Transverse colon (tissue), 3 donors: Measurements from ENCODE around the gene FAM240B.

Source experiments
- CTCF ChIP-seq, 5 experiments: fragments of 200-600 bp in 3 of 5; fragments of 450-650 bp in 2 of 5; sonication (generic) in 3 of 5; IDR thresholded peaks; 1 replicate in 2 of 5; 2 replicates in 3 of 5; pipeline ENCODE4 v1.5.1; 2016 to 2017; ENCODE audit warnings: antibody characterized with exemption in 5 of 5, inconsistent platforms in 3 of 5, mild to moderate bottlenecking in 2 of 5, moderate library complexity in 1 of 5
- POLR2A ChIP-seq: fragments of 450-650 bp; IDR thresholded peaks from one replicate; pipeline ENCODE4 v1.6.1; 2016; ENCODE audit warnings: antibody characterized with exemption, mild to moderate bottlenecking, moderate library complexity

- TF ChIP-seq CTCF (IDR thresholded peaks at IDR 0.05) (no peak), POLR2A (no peak)
Observed at GRCh38 chr9:38699337-38699736, 20.6 kb downstream of the FAM240B start.
